ENCODE data around the gene CFTR. TPM values are rescaled to one million over a fixed set of nuclear protein-coding genes. Genes with fewer than 3 reads are reported as not detected.

Gene CFTR
- total and polyA plus RNA-seq, 2 donors from 2014 or later = 2.5 to 12.8 TPM

- no peak overlapping the region for H3K27ac ChIP-seq (ENCODE audit: low read depth in 2 of 2, low read length in 2 of 2)
- no peaks in the 10 kb centered on the region for H3K36me3 ChIP-seq (ENCODE audit: control insufficient read depth in 2 of 3, insufficient read depth in 3 of 3, low read length in 3 of 3)
- H3K9me3 ChIP-seq (ENCODE audit: control insufficient read depth in 2 of 3, insufficient read depth in 1 of 3, low read length in 3 of 3) = no peaks in the 10 kb centered on the region
- DNase-seq = peak in 2 of 5 donors; percentile 26 to 54
- no peak overlapping the region for H3K4me3 ChIP-seq (ENCODE audit: low read length in 3 of 3)
- no peak for TF ChIP-seq CTCF (IDR thresholded peaks at IDR 0.05; ENCODE audit: borderline replicate concordance, extremely low read depth, insufficient read depth)
- FAIRE-seq = no peak
- intact Hi-C loops (cut with DNase I) = no loop called here
- H3K27me3 ChIP-seq (ENCODE audit: control insufficient read depth, insufficient read depth, low read length) = no peaks in the 10 kb centered on the region
- H3K9ac ChIP-seq (ENCODE audit: low read length in 3 of 3) = no peak overlapping the region
- no peaks in the 10 kb centered on the region for H3K4me1 ChIP-seq (ENCODE audit: control insufficient read depth in 2 of 3, insufficient read depth in 2 of 3, low read depth in 1 of 3, low read length in 3 of 3)
Measured at GRCh38 chr7:117688126-117688525, 208.3 kb downstream of the CFTR start.

GRCh38 chr7:117689406-117689805, 209.6 kb downstream of the CFTR start:
- intact Hi-C loops (cut with DNase I) = no loop called here
- Histone ChIP-seq H3K4me3 (ENCODE audit: low read length in 3 of 3) (no peak overlapping the region), H3K9ac (ENCODE audit: low read length in 3 of 3) (no peak overlapping the region), H3K36me3 (ENCODE audit: control insufficient read depth in 2 of 3, insufficient read depth in 3 of 3, low read length in 3 of 3) (no peaks in the 10 kb centered on the region), H3K27me3 (ENCODE audit: control insufficient read depth, insufficient read depth, low read length) (no peaks in the 10 kb centered on the region), H3K4me1 (ENCODE audit: control insufficient read depth in 2 of 3, insufficient read depth in 2 of 3, low read depth in 1 of 3, low read length in 3 of 3) (no peaks in the 10 kb centered on the region), H3K27ac (ENCODE audit: low read depth in 2 of 2, low read length in 2 of 2) (no peak overlapping the region), H3K9me3 (ENCODE audit: control insufficient read depth in 2 of 3, insufficient read depth in 1 of 3, low read length in 3 of 3) (no peaks in the 10 kb centered on the region)
- no peak for FAIRE-seq
- no peak for TF ChIP-seq CTCF (IDR thresholded peaks at IDR 0.05; ENCODE audit: borderline replicate concordance, extremely low read depth, insufficient read depth)
- no peak for DNase-seq

- FAIRE-seq = no peak
- Histone ChIP-seq H3K27ac (ENCODE audit: low read depth in 2 of 2, low read length in 2 of 2) (no peak overlapping the region), H3K36me3 (ENCODE audit: control insufficient read depth in 2 of 3, insufficient read depth in 3 of 3, low read length in 3 of 3) (no peaks in the 10 kb centered on the region), H3K27me3 (ENCODE audit: control insufficient read depth, insufficient read depth, low read length) (no peaks in the 10 kb centered on the region), H3K4me1 (ENCODE audit: control insufficient read depth in 2 of 3, insufficient read depth in 2 of 3, low read depth in 1 of 3, low read length in 3 of 3) (no peaks in the 10 kb centered on the region), H3K9ac (ENCODE audit: low read length in 3 of 3) (no peak overlapping the region), H3K4me3 (ENCODE audit: low read length in 3 of 3) (no peak overlapping the region), H3K9me3 (ENCODE audit: control insufficient read depth in 2 of 3, insufficient read depth in 1 of 3, low read length in 3 of 3) (no peaks in the 10 kb centered on the region)
- intact Hi-C loops (cut with DNase I) = no loop called here
- no peak for TF ChIP-seq CTCF (IDR thresholded peaks at IDR 0.05; ENCODE audit: borderline replicate concordance, extremely low read depth, insufficient read depth)
- DNase-seq = no peak
Measured at GRCh38 chr7:117690147-117690546, 210.3 kb downstream of the CFTR start.

- FAIRE-seq = no peak
- no peak overlapping the region for H3K27ac ChIP-seq (ENCODE audit: low read depth in 2 of 2, low read length in 2 of 2)
Measured at GRCh38 chr7:117692338-117692737, 212.5 kb downstream of the CFTR start.

More at GRCh38 chr7:117692338-117692737, 212.5 kb downstream of the CFTR start:
- no peak for DNase-seq
- TF ChIP-seq CTCF (IDR thresholded peaks at IDR 0.05; ENCODE audit: borderline replicate concordance, extremely low read depth, insufficient read depth) = no peak
- no peaks in the 10 kb centered on the region for H3K27me3 ChIP-seq (ENCODE audit: control insufficient read depth, insufficient read depth, low read length)
- intact Hi-C loops (cut with DNase I) = no loop called here
- no peak overlapping the region for H3K9ac ChIP-seq (ENCODE audit: low read length in 3 of 3)
- H3K36me3 ChIP-seq (ENCODE audit: control insufficient read depth in 2 of 3, insufficient read depth in 3 of 3, low read length in 3 of 3) = no peaks in the 10 kb centered on the region
- no peak overlapping the region for H3K4me3 ChIP-seq (ENCODE audit: low read length in 3 of 3)
- no peaks in the 10 kb centered on the region for H3K9me3 ChIP-seq (ENCODE audit: control insufficient read depth in 2 of 3, insufficient read depth in 1 of 3, low read length in 3 of 3)
- no peaks in the 10 kb centered on the region for H3K4me1 ChIP-seq (ENCODE audit: control insufficient read depth in 2 of 3, insufficient read depth in 2 of 3, low read depth in 1 of 3, low read length in 3 of 3)

Data from kidney (tissue), 14 donors.